Heart left ventricle (tissue), 16 donors: Measurements from ENCODE around the gene HMGCL. TPM values are rescaled to one million over a fixed set of nuclear protein-coding genes. Genes with fewer than 3 reads are reported as not detected.

Source experiments
- ATAC-seq, 4 donors: fragments of 200-7000 bp; cut with Tn5 transposase; one replicate each; pipeline ENCODE4 v1.9.1; 2020 to 2022; ENCODE audit warnings: moderate library complexity in 4 of 4, mild to moderate bottlenecking in 3 of 4, moderate number of reproducible peaks in 1 of 4
- DNase-seq, 5 donors: peaks; one replicate each; pipeline ENCODE4 v3.0.0-alpha.2; 2020
- H3K27ac ChIP-seq, 12 donors: fragments of 200-600 bp; sonication (generic) in 4 of 12; one replicate each; pipeline versions ENCODE4 v1.5.0 to v1.8.0; 2016 to 2022; ENCODE audit warnings: mild to moderate bottlenecking in 2 of 12
- H3K27me3 ChIP-seq, 9 donors: fragments of 200-600 bp; sonication (generic) in 2 of 9; one replicate each; pipeline versions ENCODE4 v1.5.1 to v1.8.0; 2016 to 2022; ENCODE audit warnings: mild to moderate bottlenecking in 3 of 9
- H3K36me3 ChIP-seq, 9 donors: fragments of 200-600 bp; sonication (generic) in 2 of 9; one replicate each; pipeline versions ENCODE4 v1.5.0 to v1.8.0; 2018 to 2022; ENCODE audit warnings: mild to moderate bottlenecking in 2 of 9
- H3K4me1 ChIP-seq, 12 donors: fragments of 200-600 bp; sonication (generic) in 4 of 12; one replicate each; pipeline versions ENCODE4 v1.5.0 to v1.8.0; 2016 to 2022; ENCODE audit warnings: mild to moderate bottlenecking in 3 of 12
- H3K4me3 ChIP-seq, 12 donors: fragments of 200-600 bp; sonication (generic) in 4 of 12; one replicate each; pipeline versions ENCODE4 v1.5.0 to v1.8.0; 2017 to 2022; ENCODE audit warnings: mild to moderate bottlenecking in 9 of 12, moderate library complexity in 4 of 12
- H3K9me3 ChIP-seq, 12 donors: fragments of 200-600 bp; sonication (generic) in 4 of 12; one replicate each; pipeline versions ENCODE4 v1.5.0 to v1.8.0; 2016 to 2022; ENCODE audit warnings: mild to moderate bottlenecking in 1 of 12
- POLR2A ChIP-seq, 2 donors: fragments of 450-650 bp; IDR thresholded peaks; one replicate each; pipeline ENCODE4 v1.6.1; 2017; ENCODE audit warnings: antibody characterized with exemption in 2 of 2, mild to moderate bottlenecking in 2 of 2, moderate library complexity in 2 of 2
- WGBS, 4 donors: extraction: QIAGEN DNeasy Blood & Tissue Kit in 2 of 4; methylation state at CpG; one replicate each; pipeline versions ENCODE4 v1.1.5 to v1.1.7; 2013 to 2018; 5-methylcytosine and 5-hydroxymethylcytosine counted together
- intact Hi-C, 10 donors: fragments of 100-400 bp; cut with DNase I; formaldehyde crosslinking; loops; one replicate each; pipeline versions ENCODE4 v1.11.1 to v1.14.2; 2022
- polyA plus RNA-seq, 2 donors: library from polyadenylated mRNA; stranded (reverse); fragments of 200-250 nt; gene quantifications; one replicate each; pipeline ENCODE4 v1.2.3, GENCODE V29; 2013
- total RNA-seq, 9 donors: library from RNA; depleted of rRNA in 2 of 9; stranded (reverse); fragments of >200 nt in 2 of 9; fragmentation: NEBNext Ultra II Directional in 3 of 9; extraction: Animal tissue kit (Norgen Biotek cat#: 25700) in 3 of 9; gene quantifications; one replicate each; pipeline versions ENCODE4 v1.1.0 to v1.2.4, GENCODE V29; 2016 to 2023
- TF ChIP-seq, protein P1 (sequence below), 12 donors: fragments of 200-600 bp; sonication (generic) in 4 of 12; IDR thresholded peaks; one replicate each; pipeline versions ENCODE4 v1.5.0 to v1.8.0; 2018 to 2022; ENCODE audit warnings: antibody characterized with exemption in 12 of 12, mild to moderate bottlenecking in 5 of 12
- donor health status: ischemic (EF 13 %, LVEDD 7.1; RV severe dilation, severe dysfunction).
- donor health status: healthy with polysubstance abuse.
- donor health status: DM: no; HTN: yes; CAD: no.
- donor health status: DM: no; HTN: no; CAD: no.
- donor health status: ischemic (EF 25% LVEDD 6.9; RV normal size, moderate dysfunction).
- donor health status: ischemic (EF 25% LVEDD 5.7; RV mildly dilated, moderate dysfunction).
- donor health status: healthy.
- donor health status: DM: yes; HTN: yes; CAD: no.
- donor health status: ischemic (EF 35%, LVEDD 5.7; RV mildly dilated, moderate dysfunction).
- donor health status: nonischemic (EF 11% LVEDD 7.7; RV severe dilation, severe dysfunction).
- donor health status: DM: yes; HTN: yes; CAD: no.
- donor health status: PGD.
- donor health status: ischemic (EF 29% LVEDD 5.4; RV normal size, mild dysfunction).
- donor health status: nonischemic (EF 23%, LVEDD 6.1; RV moderate dilation, normal function).

Gene HMGCL
- total and polyA plus RNA-seq, 11 donors = 22.0 to 44.3 (median 38.8) TPM

- WGBS, 4 donors = 73 to 80% (median 74%) methylated on average over 5 to 21 of the region's 21 CpGs
- H3K27me3 ChIP-seq = no peaks in the 10 kb centered on the region
- intact Hi-C loops = no loop called here
These were observed 31.1 kb downstream of the HMGCL start for GRCh38 chr1:23793861-23794731.

DNA sequence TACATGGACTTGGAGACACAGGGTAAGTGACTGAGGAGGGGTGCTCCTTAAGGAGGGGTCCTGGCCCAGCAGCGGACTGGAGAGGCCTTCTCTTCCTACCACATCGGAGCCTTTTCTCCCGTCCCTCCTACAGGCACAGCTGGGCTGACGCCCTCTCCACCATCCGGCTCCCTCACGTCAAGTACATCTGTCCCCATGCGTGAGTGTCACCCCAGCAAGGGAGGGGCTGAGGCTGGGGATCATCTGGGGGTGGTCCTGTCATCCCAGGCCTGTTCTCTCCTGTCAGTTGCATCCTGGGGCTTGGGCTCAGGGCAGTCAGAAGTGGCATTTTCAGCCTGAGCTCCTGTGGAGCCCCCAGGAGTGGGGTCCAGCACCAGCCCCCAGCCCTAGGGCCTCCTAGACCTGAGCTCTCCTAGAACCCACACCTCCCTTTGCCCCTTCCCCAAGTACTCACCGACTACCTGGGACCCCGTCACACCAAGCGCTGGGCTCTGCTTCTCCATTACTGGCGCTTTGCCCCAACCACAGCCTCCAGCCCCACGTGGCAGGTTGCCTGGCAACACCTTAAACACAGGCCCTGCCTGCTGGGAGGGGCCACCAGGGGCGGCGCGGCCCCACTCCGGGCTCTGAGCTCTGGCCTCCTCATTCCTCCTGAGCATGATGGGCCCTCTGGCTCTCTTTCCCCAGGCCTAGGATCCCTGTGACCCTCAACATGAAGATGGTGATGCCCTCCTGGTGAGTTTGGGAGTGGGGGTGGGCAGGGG lies 32.0 kb downstream of the HMGCL start:
- WGBS, 4 donors = 60 to 83% (median 63%) methylated on average over 11 to 16 of the region's 16 CpGs
- H3K27me3 ChIP-seq = no peaks in the 10 kb centered on the region
- peaks cover 4 to 40% (median 27%) of the 10 kb centered on the region in 12 donors for H3K4me1 ChIP-seq
- intact Hi-C loops = no loop called here
- H3K27ac ChIP-seq = peak overlapping the region in 1 of 12 donors; percentile 28
- H3K36me3 ChIP-seq = peaks cover 0 to 53% (median 21%) of the 10 kb centered on the region in 9 donors
- no peaks in the 10 kb centered on the region for H3K9me3 ChIP-seq
- DNase-seq (peak in 4 of 5 donors; percentile 46 to 70 (median 56)), ATAC-seq (peak; percentile 8 to 46 (median 24))
- TF ChIP-seq, protein P1, sequence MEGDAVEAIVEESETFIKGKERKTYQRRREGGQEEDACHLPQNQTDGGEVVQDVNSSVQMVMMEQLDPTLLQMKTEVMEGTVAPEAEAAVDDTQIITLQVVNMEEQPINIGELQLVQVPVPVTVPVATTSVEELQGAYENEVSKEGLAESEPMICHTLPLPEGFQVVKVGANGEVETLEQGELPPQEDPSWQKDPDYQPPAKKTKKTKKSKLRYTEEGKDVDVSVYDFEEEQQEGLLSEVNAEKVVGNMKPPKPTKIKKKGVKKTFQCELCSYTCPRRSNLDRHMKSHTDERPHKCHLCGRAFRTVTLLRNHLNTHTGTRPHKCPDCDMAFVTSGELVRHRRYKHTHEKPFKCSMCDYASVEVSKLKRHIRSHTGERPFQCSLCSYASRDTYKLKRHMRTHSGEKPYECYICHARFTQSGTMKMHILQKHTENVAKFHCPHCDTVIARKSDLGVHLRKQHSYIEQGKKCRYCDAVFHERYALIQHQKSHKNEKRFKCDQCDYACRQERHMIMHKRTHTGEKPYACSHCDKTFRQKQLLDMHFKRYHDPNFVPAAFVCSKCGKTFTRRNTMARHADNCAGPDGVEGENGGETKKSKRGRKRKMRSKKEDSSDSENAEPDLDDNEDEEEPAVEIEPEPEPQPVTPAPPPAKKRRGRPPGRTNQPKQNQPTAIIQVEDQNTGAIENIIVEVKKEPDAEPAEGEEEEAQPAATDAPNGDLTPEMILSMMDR (IDR thresholded peaks at IDR 0.05) = no peak
- TF ChIP-seq POLR2A (IDR thresholded peaks at IDR 0.05) = no peak
- peak overlapping the region in 1 of 12 donors; percentile 15 for H3K4me3 ChIP-seq

More at GRCh38 chr1:23793861-23794731, 31.1 kb downstream of the HMGCL start:
- TF ChIP-seq, protein P1 (IDR thresholded peaks at IDR 0.05) = no peak
- TF ChIP-seq POLR2A (IDR thresholded peaks at IDR 0.05) = no peak
- ATAC-seq = no peak
- no peak for DNase-seq
- peaks cover 4 to 44% (median 29%) of the 10 kb centered on the region in 12 donors for H3K4me1 ChIP-seq
- no peaks in the 10 kb centered on the region for H3K9me3 ChIP-seq
- H3K36me3 ChIP-seq = peaks cover 0 to 51% (median 13%) of the 10 kb centered on the region in 9 donors
- H3K27ac ChIP-seq = no peak overlapping the region
- H3K4me3 ChIP-seq = no peak overlapping the region

- no peak for ATAC-seq
- TF ChIP-seq, protein P1 (IDR thresholded peaks at IDR 0.05) = no peak
- TF ChIP-seq POLR2A (IDR thresholded peaks at IDR 0.05) = no peak
- intact Hi-C loops = no loop called here
These were observed 32.9 kb downstream of the HMGCL start for GRCh38 chr1:23792151-23792945.

More at GRCh38 chr1:23792151-23792945, 32.9 kb downstream of the HMGCL start:
- Histone ChIP-seq H3K27ac (peak overlapping the region in 5 of 12 donors; percentile 24 to 87 (median 59)), H3K4me1 (peaks cover 4 to 40% (median 27%) of the 10 kb centered on the region in 12 donors), H3K27me3 (no peaks in the 10 kb centered on the region), H3K36me3 (peaks cover 0 to 53% (median 29%) of the 10 kb centered on the region in 9 donors), H3K4me3 (peak overlapping the region in 10 of 12 donors; percentile 48 to 90 (median 78)), H3K9me3 (no peaks in the 10 kb centered on the region)
- WGBS, 4 donors = 60 to 69% (median 68%) methylated on average over 19 of the region's 19 CpGs
- peak in 1 of 5 donors; percentile 36 for DNase-seq
